Ovary (tissue), 9 donors: ENCODE measurements around the gene SLC23A1. TPM values are rescaled to one million over a fixed set of nuclear protein-coding genes. Genes with fewer than 3 reads are reported as not detected.
A peak's percentile ranks its signal among the peaks of the same experiment; 100 is the strongest.
"Not testable (repeated sequence)": the region's sequence is repeated elsewhere in the genome, so short reads cannot be mapped to it uniquely, and the experiment has no call there.

Source experiments
- DNase-seq, 5 donors: peaks; one replicate each; pipeline ENCODE4 v3.0.0-alpha.2; 2019 to 2020
- H3K27ac ChIP-seq, 2 donors: fragments of 200-600 bp; one replicate each; pipeline versions ENCODE4 v1.5.1 to v1.8.0; 2019 to 2022
- H3K27me3 ChIP-seq: fragments of 200-600 bp; one replicate; pipeline ENCODE4 v1.8.0; 2022
- H3K36me3 ChIP-seq: fragments of 200-600 bp; sonication (generic); one replicate; pipeline ENCODE4 v1.5.1; 2019
- H3K4me1 ChIP-seq: one replicate; pipeline ENCODE4 v1.8.1; 2013; ENCODE audit warnings: mild to moderate bottlenecking, moderate library complexity; ENCODE audit not compliant: insufficient read depth
- H3K4me3 ChIP-seq: fragments of 200-600 bp; sonication (generic); one replicate; pipeline ENCODE4 v1.5.1; 2017
- H3K9me3 ChIP-seq, 2 donors: fragments of 200-600 bp in 1 of 2; sonication (generic) in 1 of 2; one replicate each; pipeline versions ENCODE4 v1.5.1 to v1.8.1; 2013 to 2019; ENCODE audit warnings: mild to moderate bottlenecking in 1 of 2, moderate library complexity in 1 of 2
- CTCF ChIP-seq, 3 donors: fragments of 450-650 bp in 2 of 3; fragments of 200-600 bp in 1 of 3; IDR thresholded peaks; one replicate each; pipeline versions ENCODE4 v1.5.1 to v1.8.0; 2016 to 2022; ENCODE audit warnings: antibody characterized with exemption in 3 of 3, mild to moderate bottlenecking in 1 of 3
- EP300 ChIP-seq: sonication (generic); formaldehyde crosslinking; IDR thresholded peaks from one replicate; pipeline ENCODE4 v1.6.1; 2017; ENCODE audit warnings: antibody characterized with exemption
- POLR2A ChIP-seq: fragments of 450-650 bp; IDR thresholded peaks from one replicate; pipeline ENCODE4 v1.6.1; 2017; ENCODE audit warnings: antibody characterized with exemption, mild to moderate bottlenecking, moderate library complexity
- WGBS, 3 donors: extraction: QIAGEN DNeasy Blood & Tissue Kit in 1 of 3; methylation state at CpG; one replicate each; pipeline versions ENCODE4 v1.1.5 to v1.1.7; 2013 to 2017; 5-methylcytosine and 5-hydroxymethylcytosine counted together
- intact Hi-C, 4 donors: fragments of 100-400 bp; cut with DNase I; formaldehyde crosslinking; loops; one replicate each; pipeline versions ENCODE4 v1.11.0 to v1.15.1; 2022 to 2023
- polyA plus RNA-seq, 2 donors: library from polyadenylated mRNA; stranded (reverse); fragments of 200-250 nt in 1 of 2; fragments of 350-450 nt in 1 of 2; fragmentation: Illumina TruSeq in 1 of 2; extraction: RNeasy Lipid Tissue Mini Kit (QIAGEN cat#74804) in 1 of 2; gene quantifications; one replicate each; pipeline ENCODE4 v1.2.3, GENCODE V29; 2013 to 2014
- total RNA-seq, 7 donors: library from RNA; depleted of rRNA in 2 of 7; stranded (reverse); fragments of >200 nt in 2 of 7; fragmentation: NEBNext Ultra II Directional in 3 of 7; extraction: Animal tissue kit (Norgen Biotek cat#: 25700) in 3 of 7; gene quantifications; one replicate each; pipeline versions ENCODE4 v1.1.0 to v1.2.4, GENCODE V29; 2016 to 2023
- donor health status: DM: no; HTN: no; CAD: no; lungs with moderate emphysema.
- donor health status: DM: no; HTN: no; CAD: no.
- donor health status: Bipolar disorder and iron deficiency.
- donor health status: DM: yes; HTN: yes; CAD: no.
- donor health status: DM: no; HTN: no; CAD: no.
- donor health status: DM: yes; HTN: yes; CAD: no.

The SLC23A1 gene
- total and polyA plus RNA-seq, 9 donors: 0.05 to 14.5 (median 1.1) TPM; not detected in 3

- Histone ChIP-seq H3K36me3 (no peaks in the 10 kb centered on the region), H3K4me1 (peaks cover 9% of the 10 kb centered on the region), H3K4me3 (no peak overlapping the region), H3K27me3 (no peaks in the 10 kb centered on the region), H3K9me3 (no peaks in the 10 kb centered on the region), H3K27ac (no peak overlapping the region)
- intact Hi-C loops: no loop called here
- 80 to 84% (median 84%) methylated on average over 6 of the region's 6 CpGs for WGBS, 3 donors
- TF ChIP-seq EP300: no peak
- no peak for TF ChIP-seq POLR2A
- TF ChIP-seq CTCF (IDR thresholded peaks at IDR 0.05): no peak
- DNase-seq: no peak
Measured at GRCh38 chr5:139361835-139362429, 21.2 kb downstream of the SLC23A1 start.

- DNase-seq: peak in 1 of 5 donors; percentile 7
- peaks cover 9% of the 10 kb centered on the region for H3K4me1 ChIP-seq
- no peak overlapping the region for H3K4me3 ChIP-seq
- H3K9me3 ChIP-seq: no peaks in the 10 kb centered on the region
- TF ChIP-seq POLR2A: no peak
- no peak for TF ChIP-seq EP300
- no peak for TF ChIP-seq CTCF (IDR thresholded peaks at IDR 0.05)
- H3K27me3 ChIP-seq: no peaks in the 10 kb centered on the region
- no peaks in the 10 kb centered on the region for H3K36me3 ChIP-seq
- no peak overlapping the region for H3K27ac ChIP-seq
- intact Hi-C loops: no loop called here
- 95 to 98% (median 97%) methylated on average over 4 of the region's 4 CpGs for WGBS, 3 donors
Measured at GRCh38 chr5:139360384-139360783, 22.7 kb downstream of the SLC23A1 start.

GRCh38 chr5:139358064-139358463 lies 25.0 kb downstream of the SLC23A1 start:
- no peaks in the 10 kb centered on the region for H3K36me3 ChIP-seq
- no peak overlapping the region for H3K27ac ChIP-seq
- H3K4me3 ChIP-seq: no peak overlapping the region
- no peaks in the 10 kb centered on the region for H3K9me3 ChIP-seq
- no peak for TF ChIP-seq EP300
- TF ChIP-seq POLR2A: no peak
- TF ChIP-seq CTCF (IDR thresholded peaks at IDR 0.05): no peak
- H3K27me3 ChIP-seq: no peaks in the 10 kb centered on the region
- peaks cover 9% of the 10 kb centered on the region for H3K4me1 ChIP-seq
- intact Hi-C loops: no loop called here
- no peak for DNase-seq

- H3K27ac ChIP-seq, H3K4me3 ChIP-seq, intact Hi-C loops, H3K27me3 ChIP-seq, H3K36me3 ChIP-seq, H3K4me1 ChIP-seq, H3K9me3 ChIP-seq, DNase-seq: not testable (repeated sequence)
- 93 to 95% (median 94%) methylated on average over 8 of the region's 8 CpGs for WGBS, 3 donors
Measured at GRCh38 chr5:139355900-139356299, 27.2 kb downstream of the SLC23A1 start.

GRCh38 chr5:139354186-139354585 lies 28.9 kb downstream of the SLC23A1 start:
- Histone ChIP-seq H3K36me3 (no peaks in the 10 kb centered on the region), H3K9me3 (no peaks in the 10 kb centered on the region), H3K27me3 (no peaks in the 10 kb centered on the region), H3K27ac (no peak overlapping the region), H3K4me1 (peaks cover 11% of the 10 kb centered on the region), H3K4me3 (no peak overlapping the region)
- WGBS, 3 donors: 91 to 97% (median 97%) methylated on average over 3 of the region's 3 CpGs
- DNase-seq: no peak
- intact Hi-C loops: no loop called here
- TF ChIP-seq CTCF (IDR thresholded peaks at IDR 0.05) (no peak), POLR2A (no peak), EP300 (no peak)

GRCh38 chr5:139347863-139348262 lies 35.2 kb downstream of the SLC23A1 start:
- intact Hi-C loops, H3K27ac ChIP-seq: not testable (repeated sequence)
- peaks cover 14% of the 10 kb centered on the region for H3K4me1 ChIP-seq

GRCh38 chr5:139345442-139345841 lies 37.7 kb downstream of the SLC23A1 start:
- peaks cover 17% of the 10 kb centered on the region for H3K4me1 ChIP-seq
- H3K36me3 ChIP-seq, H3K4me3 ChIP-seq, H3K27me3 ChIP-seq, H3K27ac ChIP-seq, DNase-seq, H3K9me3 ChIP-seq, intact Hi-C loops: not testable (repeated sequence)
- 93 to 94% (median 94%) methylated on average over 8 of the region's 8 CpGs for WGBS, 3 donors

More at GRCh38 chr5:139347863-139348262, 35.2 kb downstream of the SLC23A1 start:
- H3K9me3 ChIP-seq, H3K4me3 ChIP-seq, H3K36me3 ChIP-seq, H3K27me3 ChIP-seq, DNase-seq: not testable (repeated sequence)
- WGBS, 3 donors: 89 to 92% (median 90%) methylated on average over 9 of the region's 9 CpGs
